ENCODE results near the gene ZNF605. TPM values are rescaled to one million over a fixed set of nuclear protein-coding genes. Genes with fewer than 3 reads are reported as not detected.
"Not testable (repeated sequence)": the region's sequence is repeated elsewhere in the genome, so short reads cannot be mapped to it uniquely, and the experiment has no call there.

ZNF605 gene
- total RNA-seq, 4 donors from 2014 or later = 22.6 to 26.1 (median 24.1) TPM

- intact Hi-C loops (cut with DNase I) = no loop called here
- 94 to 95% methylated on average over 12 of the region's 12 CpGs for WGBS, 2 donors
- H3K9me3 ChIP-seq = no peaks in the 10 kb centered on the region
- no peaks in the 10 kb centered on the region for H3K4me1 ChIP-seq
- no peak for DNase-seq
- H3K36me3 ChIP-seq = no peaks in the 10 kb centered on the region
- no peaks in the 10 kb centered on the region for H3K27me3 ChIP-seq
- no peak for TF ChIP-seq CTCF (IDR thresholded peaks at IDR 0.05)
- no peak for TF ChIP-seq POLR2A (IDR thresholded peaks at IDR 0.05)
- H3K4me3 ChIP-seq (replicated peaks in 1 of 3) = no peak overlapping the region
- no peak overlapping the region for H3K27ac ChIP-seq
Measured at GRCh38 chr12:132965796-132966195, 9.7 kb upstream of the ZNF605 start.

- H3K36me3 ChIP-seq; H3K4me1 ChIP-seq; H3K27ac ChIP-seq; intact Hi-C loops (cut with DNase I); H3K4me3 ChIP-seq (replicated peaks in 1 of 3); H3K9me3 ChIP-seq; H3K27me3 ChIP-seq: not testable (repeated sequence)
- DNase-seq = peak; percentile 56 to 68
- TF ChIP-seq CTCF (IDR thresholded peaks at IDR 0.05) = peak in 5 of 6 experiments; percentile 27 to 61 (median 33)
- 44 to 57% methylated on average over 10 of the region's 10 CpGs for WGBS, 2 donors
Measured at GRCh38 chr12:132963947-132964346, 7.8 kb upstream of the ZNF605 start.

GRCh38 chr12:132961790-132962189 is 5.7 kb upstream of the ZNF605 start:
- H3K4me3 ChIP-seq (replicated peaks in 1 of 3); H3K36me3 ChIP-seq; H3K27me3 ChIP-seq; H3K27ac ChIP-seq; H3K9me3 ChIP-seq; DNase-seq; intact Hi-C loops (cut with DNase I); H3K4me1 ChIP-seq: not testable (repeated sequence)
- 97 to 99% methylated on average over 14 of the region's 14 CpGs for WGBS, 2 donors

GRCh38 chr12:132955094-132956010 is 754 bp downstream of the ZNF605 start:
- intact Hi-C loops (cut with DNase I) = no loop called here

GRCh38 chr12:132954471-132955048 is 1.5 kb downstream of the ZNF605 start:
- TF ChIP-seq POLR2A (IDR thresholded peaks at IDR 0.05) (no peak), CTCF (IDR thresholded peaks at IDR 0.05) (no peak)
- WGBS, 2 donors = 94% methylated on average over 14 of the region's 14 CpGs
- Histone ChIP-seq H3K27me3 (no peaks in the 10 kb centered on the region), H3K27ac (peak overlapping the region in 1 of 3 donors; percentile 89), H3K36me3 (no peaks in the 10 kb centered on the region), H3K4me1 (peaks cover 13 to 20% of the 10 kb centered on the region in 2 donors), H3K9me3 (no peaks in the 10 kb centered on the region), H3K4me3 (replicated peaks in 1 of 3) (peak overlapping the region in 1 of 3 donors; percentile 88)
- intact Hi-C loops (cut with DNase I) = no loop called here
- no peak for DNase-seq

More at GRCh38 chr12:132955094-132956010, 754 bp downstream of the ZNF605 start:
- peak; percentile 50 to 63 for DNase-seq
- H3K9me3 ChIP-seq = no peaks in the 10 kb centered on the region
- 11 to 12% methylated on average over 27 of the region's 39 CpGs for WGBS, 2 donors
- peaks cover 13 to 20% of the 10 kb centered on the region in 2 donors for H3K4me1 ChIP-seq
- no peaks in the 10 kb centered on the region for H3K36me3 ChIP-seq
- TF ChIP-seq POLR2A (IDR thresholded peaks at IDR 0.05) (no peak), CTCF (IDR thresholded peaks at IDR 0.05) (no peak)
- H3K27me3 ChIP-seq = no peaks in the 10 kb centered on the region
- H3K4me3 ChIP-seq (replicated peaks in 1 of 3) = peak overlapping the region; percentile 13 to 89 (median 88)
- peak overlapping the region; percentile 84 to 95 (median 89) for H3K27ac ChIP-seq

All from thyroid gland (tissue), 4 donors.